HG03442 (cell line): ENCODE data around the gene SUGP2.
"Not testable (repeated sequence)": the region's sequence is repeated elsewhere in the genome, so short reads cannot be mapped to it uniquely, and the experiment has no call there.

Experiments
- ATAC-seq: cut with Tn5 transposase; IDR thresholded peaks from one replicate; pipeline ENCODE4 v1.9.1; 2021; ENCODE audit warnings: mild to moderate bottlenecking, moderate library complexity; ENCODE audit not compliant: unreplicated experiment

SUGP2 gene

DNA sequence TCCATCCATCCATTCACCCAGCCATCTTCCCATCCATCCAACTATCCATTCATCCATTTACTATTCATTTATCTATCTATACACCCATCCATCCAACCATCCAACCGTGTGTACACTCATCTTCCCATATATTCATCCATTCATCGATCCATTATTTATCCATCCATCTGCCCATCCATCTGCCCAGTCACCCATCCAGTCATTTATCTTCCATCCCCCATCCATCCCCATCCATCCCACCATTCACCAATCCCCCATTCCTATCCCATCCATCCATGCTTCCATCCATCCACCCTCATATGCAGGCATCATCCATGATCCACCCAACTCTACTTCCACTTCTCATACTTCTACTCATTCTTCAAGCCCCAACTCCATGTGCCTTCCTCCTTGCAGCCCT lies 78.3 kb downstream of the SUGP2 start:
- ATAC-seq: no peak

DNA sequence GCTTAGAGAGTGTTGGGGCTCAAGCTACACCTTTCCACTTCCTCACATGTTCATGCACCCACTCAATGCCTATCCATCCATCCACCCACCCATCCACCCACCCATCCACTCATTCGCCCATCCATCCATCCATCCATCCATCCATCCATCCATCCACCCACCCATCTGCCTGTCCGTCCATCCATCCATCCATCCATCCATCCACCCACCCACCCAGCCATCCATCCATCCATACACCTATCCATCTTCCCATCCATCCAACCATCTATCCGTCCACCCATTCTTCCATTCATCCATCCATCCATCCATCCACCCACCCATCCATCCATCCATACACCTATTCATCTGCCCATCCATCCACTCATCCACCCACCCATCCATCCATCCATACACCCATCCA lies 79.2 kb downstream of the SUGP2 start:
- ATAC-seq: no peak

DNA sequence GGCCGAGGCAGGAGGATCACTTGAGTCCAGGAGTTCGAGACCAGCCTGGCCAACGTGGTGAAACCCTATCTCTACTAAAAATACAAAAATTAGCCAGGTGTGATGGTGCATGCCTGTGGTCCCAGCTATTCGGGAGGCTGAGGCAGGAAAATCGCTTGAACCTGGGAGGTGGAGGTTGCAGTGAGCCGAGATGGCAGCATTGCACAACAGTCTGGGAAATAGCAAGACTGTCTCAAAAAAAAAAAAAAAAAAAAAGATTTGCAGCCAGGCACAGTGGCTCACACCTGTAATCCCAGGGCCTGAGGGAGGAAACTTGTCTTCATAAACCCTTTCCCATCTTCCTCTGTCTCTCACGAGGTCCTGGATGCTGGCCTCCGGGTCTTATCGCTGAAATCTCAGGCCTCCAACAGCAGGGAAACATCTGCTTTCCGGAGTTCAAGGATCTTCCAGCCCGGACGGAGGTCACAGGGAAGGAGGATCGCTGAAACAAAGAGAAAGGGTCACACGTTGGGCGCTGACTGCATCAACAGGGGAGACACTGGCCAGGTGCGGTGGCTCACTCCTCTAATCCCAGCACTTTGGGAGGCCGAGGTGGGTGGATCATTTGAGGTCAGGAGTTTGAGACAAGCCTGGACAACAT lies 80.8 kb downstream of the SUGP2 start:
- not testable (repeated sequence) for ATAC-seq

DNA sequence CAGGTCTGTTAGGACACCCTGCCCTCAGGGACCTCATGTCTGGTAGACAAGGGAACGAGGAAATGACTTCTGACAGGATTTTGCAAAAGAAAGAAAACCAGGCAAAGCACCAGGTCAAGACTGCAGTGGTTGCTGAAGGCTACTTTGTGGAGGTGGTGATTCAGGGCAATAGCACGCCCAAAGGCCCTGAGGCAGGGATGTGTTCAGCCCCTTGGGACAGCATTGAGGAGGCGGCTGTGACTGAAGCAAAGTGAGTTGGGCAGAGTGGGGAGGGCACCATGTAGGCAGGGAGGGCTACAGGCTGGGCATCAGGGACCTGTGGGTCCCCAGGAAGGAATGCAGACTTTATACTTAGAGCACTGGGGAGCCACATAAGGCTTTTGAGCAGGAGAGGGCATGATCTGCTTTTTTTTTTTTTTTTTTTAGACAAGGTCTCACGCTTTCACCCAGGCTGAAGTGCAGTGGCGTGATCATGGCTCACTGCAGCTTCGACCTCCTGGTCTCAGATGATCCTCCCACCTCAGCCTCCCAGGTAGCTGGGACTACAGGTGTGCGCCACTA lies 81.5 kb downstream of the SUGP2 start:
- no peak for ATAC-seq

DNA sequence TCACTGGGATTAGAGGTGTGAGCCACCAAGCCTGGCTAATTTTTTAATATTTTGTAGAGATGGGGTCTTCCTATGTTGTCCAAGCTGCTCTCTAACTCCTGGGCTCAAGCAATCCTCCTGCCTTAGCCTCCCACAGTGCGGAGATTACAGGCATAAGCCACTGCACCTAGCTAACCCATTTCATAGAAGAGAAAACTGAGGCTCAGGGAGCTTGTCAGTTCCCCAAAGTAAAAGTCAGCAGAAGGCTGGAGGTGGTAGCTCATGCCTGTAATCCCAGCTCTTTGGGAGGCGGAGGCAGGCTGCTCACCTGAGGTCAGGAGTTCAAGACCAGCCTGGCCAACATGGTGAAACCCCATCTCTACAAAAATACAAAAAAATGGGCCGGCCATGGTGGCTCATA lies 83.5 kb downstream of the SUGP2 start:
- ATAC-seq: no peak

DNA sequence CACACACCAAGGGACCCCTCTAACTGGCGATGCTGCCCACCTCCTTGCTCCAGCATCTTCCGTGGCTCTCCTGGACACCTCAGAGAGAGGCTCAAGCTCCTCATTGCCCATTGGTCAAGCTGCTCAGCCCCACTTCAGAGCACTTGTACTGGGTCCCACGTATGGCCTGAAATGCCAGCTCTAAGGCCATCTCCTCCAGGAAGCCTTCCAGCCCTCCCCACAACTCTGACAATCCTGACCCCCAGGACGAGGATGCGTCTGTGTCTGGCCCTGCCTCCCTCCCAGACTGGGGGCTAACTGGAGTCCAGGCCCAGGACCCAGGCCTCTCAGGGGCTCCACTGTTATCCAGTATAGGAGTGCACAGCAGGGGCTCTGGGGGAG lies 84.4 kb downstream of the SUGP2 start:
- ATAC-seq: no peak

DNA sequence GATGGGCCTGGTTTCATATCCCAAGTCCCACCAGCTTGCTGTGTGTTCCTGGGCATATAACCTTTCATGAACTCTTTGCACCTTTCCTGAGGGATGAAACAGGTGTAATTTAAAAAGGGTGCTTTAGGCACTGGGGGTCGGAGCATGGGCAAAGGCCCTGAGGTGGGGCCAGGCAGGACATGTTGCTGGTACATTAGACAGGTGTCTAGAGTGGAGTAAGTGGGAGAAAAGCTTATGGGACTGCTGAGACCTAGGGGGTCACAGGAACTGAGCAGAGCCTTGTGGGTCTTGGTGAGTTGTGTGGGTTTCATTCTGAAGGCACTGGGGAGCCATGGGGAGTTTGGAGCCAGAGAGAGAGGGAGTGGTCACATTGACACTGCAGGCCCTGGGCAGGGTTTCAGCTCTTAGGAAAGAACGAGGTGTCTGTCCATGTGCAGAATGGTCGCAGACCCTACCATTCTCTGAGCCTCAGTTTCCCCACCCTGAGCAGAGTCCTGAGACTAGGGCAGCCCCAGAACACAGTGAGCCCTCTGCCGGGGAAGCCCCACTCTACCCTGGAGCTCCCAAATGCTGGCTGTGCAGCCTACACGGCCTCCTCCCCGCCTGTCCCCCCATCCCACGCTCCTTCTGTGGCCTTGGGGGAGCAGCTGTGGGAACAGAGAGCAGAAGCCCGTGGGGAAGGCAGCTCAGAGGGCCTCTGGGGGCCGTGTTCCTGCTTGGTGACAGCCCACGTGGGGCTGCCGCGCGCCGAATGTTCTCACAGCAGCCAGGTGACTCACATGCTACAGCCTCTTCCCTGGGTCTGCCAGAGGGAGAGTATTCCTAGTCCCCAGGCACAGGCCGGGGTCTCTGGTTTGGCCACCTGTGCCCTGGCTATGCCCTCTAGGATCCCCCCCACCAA lies 85.0 kb downstream of the SUGP2 start:
- ATAC-seq: no peak

DNA sequence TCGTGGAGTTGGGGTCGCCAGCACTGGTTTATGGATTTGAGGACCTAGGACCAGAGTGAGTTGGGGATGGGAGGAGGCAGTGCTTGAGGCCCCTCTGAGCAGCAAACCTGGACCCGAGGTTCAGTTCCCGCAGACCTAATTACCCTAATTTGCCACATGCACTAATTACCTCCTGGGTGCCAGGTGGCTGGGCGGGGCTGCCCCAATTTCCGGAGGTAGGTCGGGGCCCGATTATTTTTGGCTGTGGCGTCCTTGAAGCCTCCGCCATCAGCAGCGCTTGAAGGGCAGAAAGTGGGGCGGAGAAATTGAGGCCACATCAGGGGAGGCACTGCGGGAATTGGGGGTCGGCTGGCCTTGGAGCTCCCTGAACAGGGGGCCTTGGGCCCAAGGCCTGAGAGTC lies 86.4 kb downstream of the SUGP2 start:
- no peak for ATAC-seq

DNA sequence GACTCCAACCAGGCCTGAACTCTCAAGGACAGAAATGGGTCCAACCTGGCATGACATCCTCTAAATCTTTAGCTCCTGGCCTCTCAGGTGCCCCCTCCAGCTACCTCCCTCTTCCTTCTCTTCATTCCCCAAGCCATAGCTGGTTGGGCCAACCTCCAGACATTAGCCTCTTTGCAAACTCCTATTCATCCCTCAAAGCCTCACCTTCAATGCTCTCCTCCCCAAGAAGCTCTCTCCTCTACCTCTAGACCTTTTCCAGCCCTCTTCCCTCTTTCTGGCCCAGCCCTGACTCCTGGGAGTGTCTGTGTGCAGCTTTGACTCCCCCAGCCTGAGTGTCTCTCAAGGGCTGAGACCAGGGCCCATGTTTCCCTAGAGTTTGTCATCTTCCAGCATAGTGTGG lies 87.0 kb downstream of the SUGP2 start:
- no peak for ATAC-seq

DNA sequence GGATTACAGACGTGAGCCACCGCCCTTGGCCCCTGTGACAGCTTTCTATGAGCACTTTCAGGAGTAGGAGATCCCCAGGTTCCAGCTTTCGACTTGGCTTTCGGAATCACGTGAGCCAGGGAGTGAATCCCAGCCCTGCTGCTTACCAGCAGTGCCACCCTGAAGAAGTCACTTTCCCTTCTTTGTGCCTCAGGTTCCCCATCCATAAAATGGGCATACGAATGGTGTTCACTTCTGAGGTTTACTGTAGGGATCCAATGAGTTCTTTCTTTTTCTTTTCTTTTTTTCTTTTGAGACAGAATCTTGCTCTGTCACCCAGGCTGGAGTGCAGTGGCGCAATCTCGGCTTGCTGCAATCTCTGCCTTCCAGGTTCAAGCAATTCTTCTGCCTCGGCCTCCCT lies 88.0 kb downstream of the SUGP2 start:
- ATAC-seq: no peak

DNA sequence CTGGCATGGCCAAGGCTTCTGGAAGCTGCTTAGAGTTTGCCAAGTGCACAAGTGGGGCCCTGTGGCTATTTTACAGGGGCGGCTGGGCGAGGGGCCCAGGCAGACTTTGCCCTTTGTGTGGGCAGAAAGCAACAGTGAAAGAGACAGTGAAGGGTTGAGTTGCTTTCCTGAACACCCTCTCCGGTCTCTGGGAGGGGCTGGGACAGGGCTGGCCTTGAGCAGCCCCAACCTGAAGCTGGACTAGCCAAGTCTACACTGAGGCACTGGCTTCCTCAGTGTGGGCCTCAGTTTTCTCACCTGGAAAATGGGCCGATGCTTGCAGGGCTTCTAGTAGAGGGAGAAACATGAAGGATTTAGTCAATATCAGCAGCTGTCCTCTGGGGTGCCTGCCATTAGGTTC lies 89.9 kb downstream of the SUGP2 start:
- no peak for ATAC-seq

DNA sequence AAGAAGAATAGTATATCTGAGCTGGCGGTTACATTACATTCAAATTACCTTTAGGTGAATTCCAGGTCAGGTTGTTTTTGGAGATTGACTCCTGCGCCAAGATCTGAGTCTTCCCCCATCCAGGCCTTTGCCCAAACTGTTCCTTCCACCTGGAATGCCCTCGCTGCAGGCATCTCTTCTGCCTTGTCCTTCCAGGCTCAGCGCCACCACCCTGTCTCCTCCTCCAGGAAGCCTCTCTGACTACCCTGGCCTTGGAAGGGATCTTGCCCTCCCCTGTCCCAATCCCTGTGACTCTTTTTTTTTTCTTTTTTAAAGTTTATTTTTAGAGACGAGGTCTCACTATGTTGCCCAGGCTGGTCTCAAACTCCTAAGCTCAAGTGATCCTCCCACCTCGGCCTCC lies 90.6 kb downstream of the SUGP2 start:
- ATAC-seq: no peak

DNA sequence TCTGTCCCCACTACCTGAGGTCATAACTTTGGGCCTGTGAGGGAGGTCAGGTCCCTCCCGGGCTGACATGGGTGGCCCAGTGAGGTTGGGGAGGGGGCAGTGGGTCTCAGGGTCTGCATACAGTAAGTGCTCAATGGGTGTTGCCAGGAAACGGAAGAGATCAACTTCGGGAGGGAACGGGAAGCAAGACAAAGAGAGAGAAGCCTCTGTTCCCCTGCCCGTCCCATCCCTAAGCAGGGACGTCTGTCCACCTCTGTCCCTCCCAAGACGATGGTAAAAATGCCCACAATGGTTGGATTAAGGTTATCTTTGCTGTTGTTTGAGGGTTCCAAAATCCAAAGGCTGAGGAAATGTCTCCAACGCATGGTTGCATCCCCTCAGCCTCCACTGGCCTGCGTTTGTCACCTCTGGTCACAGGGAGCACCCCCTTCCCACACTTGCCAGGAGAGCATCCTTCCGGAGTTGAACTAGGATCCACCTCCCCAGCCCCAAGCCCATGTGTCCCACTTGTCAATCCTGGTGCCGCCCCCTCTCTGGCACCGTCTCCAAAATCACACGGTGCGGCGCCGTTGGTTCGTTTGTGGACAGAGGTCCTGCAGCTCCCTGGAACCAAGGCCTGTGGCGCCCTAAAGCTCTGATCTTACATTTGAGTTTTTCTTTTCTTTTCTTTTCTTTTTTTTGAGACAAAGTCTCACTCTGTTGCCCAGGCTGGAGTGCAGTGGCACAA lies 91.5 kb downstream of the SUGP2 start:
- no peak for ATAC-seq
